ENCODE results near the gene CDH24. TPM values are rescaled to one million over a fixed set of nuclear protein-coding genes. Genes with fewer than 3 reads are reported as not detected.

The CDH24 gene
- total and polyA plus RNA-seq, 9 of the 15 experiments (the other 6 are each of a cell fraction or from before 2014, with no cell fraction given): 0.04 to 16.2 (median 4.9) TPM

DNA sequence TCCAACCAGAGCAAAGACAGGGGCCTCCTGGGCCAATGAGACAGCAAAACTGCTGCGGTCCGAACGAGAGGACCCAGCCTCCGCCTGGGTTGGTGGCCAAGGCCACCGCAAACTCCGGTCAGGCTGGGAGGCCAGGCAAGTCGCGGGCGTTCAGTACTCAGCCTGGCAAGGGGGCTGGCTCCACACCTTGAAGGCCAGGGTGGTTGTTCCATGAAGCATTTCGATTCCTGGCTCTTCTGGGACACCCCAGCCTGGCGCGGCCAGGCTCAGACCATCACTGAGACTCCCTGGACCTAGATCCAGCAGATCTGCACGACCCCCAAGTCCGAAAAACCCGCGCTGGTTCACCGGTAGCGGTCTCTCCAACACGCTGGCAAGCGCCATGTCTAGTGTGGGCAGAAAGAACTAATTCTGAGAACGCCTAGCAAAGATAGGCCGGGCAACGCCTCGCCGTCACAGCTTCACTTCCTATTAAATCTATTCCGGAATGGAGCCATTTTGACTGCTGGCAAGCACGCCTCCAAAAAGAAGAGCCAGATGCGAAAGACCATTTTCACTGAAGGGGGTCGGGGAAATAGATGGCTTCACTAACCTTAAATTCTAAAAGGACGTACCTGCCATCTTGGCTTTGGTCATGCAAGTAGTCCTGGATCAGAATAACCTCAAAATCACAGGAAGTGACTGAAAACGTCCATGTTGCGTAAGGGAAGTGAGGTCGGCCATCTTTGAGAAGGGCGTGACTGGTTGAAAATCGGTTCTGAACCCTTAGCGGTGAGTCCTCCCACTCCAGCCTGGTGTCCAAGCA lies 22.6 kb downstream of the CDH24 start, which contains the start of gene PSMB5 (continued):
- TF ChIP-seq, protein P1, sequence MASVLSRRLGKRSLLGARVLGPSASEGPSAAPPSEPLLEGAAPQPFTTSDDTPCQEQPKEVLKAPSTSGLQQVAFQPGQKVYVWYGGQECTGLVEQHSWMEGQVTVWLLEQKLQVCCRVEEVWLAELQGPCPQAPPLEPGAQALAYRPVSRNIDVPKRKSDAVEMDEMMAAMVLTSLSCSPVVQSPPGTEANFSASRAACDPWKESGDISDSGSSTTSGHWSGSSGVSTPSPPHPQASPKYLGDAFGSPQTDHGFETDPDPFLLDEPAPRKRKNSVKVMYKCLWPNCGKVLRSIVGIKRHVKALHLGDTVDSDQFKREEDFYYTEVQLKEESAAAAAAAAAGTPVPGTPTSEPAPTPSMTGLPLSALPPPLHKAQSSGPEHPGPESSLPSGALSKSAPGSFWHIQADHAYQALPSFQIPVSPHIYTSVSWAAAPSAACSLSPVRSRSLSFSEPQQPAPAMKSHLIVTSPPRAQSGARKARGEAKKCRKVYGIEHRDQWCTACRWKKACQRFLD (CRISPR knock-in tag; IDR thresholded peaks at IDR 0.05): peak; percentile 77; the same call in 1 of the 2 replicates
- TF ChIP-seq RAD21 (CRISPR knock-in tag; conservative IDR thresholded peaks at IDR 0.05 in 1 of 2, IDR thresholded peaks at IDR 0.05 in 1 of 2) (no peak), MTF1 (CRISPR knock-in tag; IDR thresholded peaks at IDR 0.05; ENCODE audit: borderline replicate concordance) (no peak), MEF2D (tag; conservative IDR thresholded peaks at IDR 0.05; ENCODE audit: low read depth) (peak; percentile 66; the same call in 1 of the 2 replicates), WHSC1 (IDR thresholded peaks at IDR 0.05; ENCODE audit: low read length) (no peak), ZNF274 (IDR thresholded peaks at IDR 0.05; ENCODE audit: borderline replicate concordance, low read depth, low read length) (no peak), ZNF143 (CRISPR knock-in tag; IDR thresholded peaks at IDR 0.05) (no peak), ZNF75A (CRISPR knock-in tag; IDR thresholded peaks at IDR 0.05) (no peak), ZC3H8 (IDR thresholded peaks at IDR 0.05) (no peak), NFYB (IDR thresholded peaks at IDR 0.05; ENCODE audit: extremely low read depth, insufficient read length) (no peak), RBM15 (IDR thresholded peaks at IDR 0.05; ENCODE audit: insufficient read depth, low read length) (no peak), HDAC6 (IDR thresholded peaks at IDR 0.05; ENCODE audit: low read depth, low read length) (no peak), ZEB2 (IDR thresholded peaks at IDR 0.05) (no peak), ZBTB17 (CRISPR knock-in tag; IDR thresholded peaks at IDR 0.05) (0 out of 2 replicates have a peak, but pooled peaks have one; percentile 68), KDM2B (CRISPR knock-in tag; IDR thresholded peaks at IDR 0.05) (no peak), BDP1 (IDR thresholded peaks at IDR 0.05; ENCODE audit: insufficient read depth, insufficient read length) (no peak), SREBF2 (CRISPR knock-in tag; IDR thresholded peaks at IDR 0.05) (no peak), EGR1 (conservative IDR thresholded peaks at IDR 0.05) (peak; percentile 60), HDAC3 (IDR thresholded peaks at IDR 0.05; ENCODE audit: borderline replicate concordance, partially characterized antibody) (no peak), NCOA2 (IDR thresholded peaks at IDR 0.05; ENCODE audit: partially characterized antibody in 2 of 2) (no peak), ZZZ3 (IDR thresholded peaks at IDR 0.05) (no peak)
- TF ChIP-seq, protein P2, sequence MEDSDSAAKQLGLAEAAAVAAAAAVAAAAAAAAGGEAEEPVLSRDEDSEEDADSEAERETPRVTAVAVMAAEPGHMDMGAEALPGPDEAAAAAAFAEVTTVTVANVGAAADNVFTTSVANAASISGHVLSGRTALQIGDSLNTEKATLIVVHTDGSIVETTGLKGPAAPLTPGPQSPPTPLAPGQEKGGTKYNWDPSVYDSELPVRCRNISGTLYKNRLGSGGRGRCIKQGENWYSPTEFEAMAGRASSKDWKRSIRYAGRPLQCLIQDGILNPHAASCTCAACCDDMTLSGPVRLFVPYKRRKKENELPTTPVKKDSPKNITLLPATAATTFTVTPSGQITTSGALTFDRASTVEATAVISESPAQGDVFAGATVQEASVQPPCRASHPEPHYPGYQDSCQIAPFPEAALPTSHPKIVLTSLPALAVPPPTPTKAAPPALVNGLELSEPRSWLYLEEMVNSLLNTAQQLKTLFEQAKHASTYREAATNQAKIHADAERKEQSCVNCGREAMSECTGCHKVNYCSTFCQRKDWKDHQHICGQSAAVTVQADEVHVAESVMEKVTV (CRISPR knock-in tag; IDR thresholded peaks at IDR 0.05): no peak
- TF ChIP-seq, protein P3, sequence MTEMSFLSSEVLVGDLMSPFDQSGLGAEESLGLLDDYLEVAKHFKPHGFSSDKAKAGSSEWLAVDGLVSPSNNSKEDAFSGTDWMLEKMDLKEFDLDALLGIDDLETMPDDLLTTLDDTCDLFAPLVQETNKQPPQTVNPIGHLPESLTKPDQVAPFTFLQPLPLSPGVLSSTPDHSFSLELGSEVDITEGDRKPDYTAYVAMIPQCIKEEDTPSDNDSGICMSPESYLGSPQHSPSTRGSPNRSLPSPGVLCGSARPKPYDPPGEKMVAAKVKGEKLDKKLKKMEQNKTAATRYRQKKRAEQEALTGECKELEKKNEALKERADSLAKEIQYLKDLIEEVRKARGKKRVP (CRISPR knock-in tag; IDR thresholded peaks at IDR 0.05): no peak; the same call in 1 of the 2 replicates
- TF ChIP-seq, protein P4, sequence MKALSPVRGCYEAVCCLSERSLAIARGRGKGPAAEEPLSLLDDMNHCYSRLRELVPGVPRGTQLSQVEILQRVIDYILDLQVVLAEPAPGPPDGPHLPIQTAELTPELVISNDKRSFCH (CRISPR knock-in tag; IDR thresholded peaks at IDR 0.05): no peak
- TF ChIP-seq, protein P4 (tag; IDR thresholded peaks at IDR 0.05): peak; percentile 60; the same call in 1 of the 2 replicates
